Measurements from ENCODE around the gene TMEM30B. TPM values are rescaled to one million over a fixed set of nuclear protein-coding genes. Genes with fewer than 3 reads are reported as not detected.
"Not testable (repeated sequence)": the region's sequence is repeated elsewhere in the genome, so short reads cannot be mapped to it uniquely, and the experiment has no call there.

TMEM30B gene
- total RNA-seq, 1 donor: 5.8 TPM

- Histone ChIP-seq H3K4me1 (ENCODE audit: insufficient read depth, low read length) (no peaks in the 10 kb centered on the region), H3K4me3 (ENCODE audit: low read length) (no peak overlapping the region), H3K9me3 (ENCODE audit: low read depth, low read length) (peaks cover 13% of the 10 kb centered on the region), H3K27me3 (ENCODE audit: insufficient read depth, low read length) (no peaks in the 10 kb centered on the region)
Observed at GRCh38 chr14:61244009-61244408, 37.1 kb downstream of the TMEM30B start.

DNA sequence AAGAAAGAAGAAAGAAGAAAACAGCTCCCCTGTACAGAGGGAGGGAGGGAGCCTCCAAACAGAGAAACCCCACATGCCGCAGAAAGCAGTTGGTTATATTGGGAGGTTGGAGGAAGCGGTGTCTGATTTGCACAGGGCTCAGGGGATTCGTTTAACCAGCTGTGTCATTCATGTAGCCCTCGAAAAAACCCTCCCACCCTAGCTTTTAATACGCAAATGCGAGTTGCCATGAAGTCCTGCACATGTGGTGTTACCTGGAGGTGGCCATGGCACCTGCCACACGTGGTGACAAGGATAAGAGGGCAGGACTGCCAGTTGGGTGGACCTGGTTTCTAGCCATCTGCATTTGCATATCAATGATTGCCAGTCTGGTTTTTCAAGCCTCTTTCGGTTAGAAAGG lies 40.9 kb downstream of the TMEM30B start:
- no peaks in the 10 kb centered on the region for H3K4me1 ChIP-seq (ENCODE audit: insufficient read depth, low read length)
- no peak overlapping the region for H3K4me3 ChIP-seq (ENCODE audit: low read length)
- H3K9me3 ChIP-seq (ENCODE audit: low read depth, low read length): peaks cover 13% of the 10 kb centered on the region
- H3K27me3 ChIP-seq (ENCODE audit: insufficient read depth, low read length): no peaks in the 10 kb centered on the region

- H3K9me3 ChIP-seq (ENCODE audit: low read depth, low read length): peaks cover 13% of the 10 kb centered on the region
- H3K4me3 ChIP-seq (ENCODE audit: low read length); H3K4me1 ChIP-seq (ENCODE audit: insufficient read depth, low read length); H3K27me3 ChIP-seq (ENCODE audit: insufficient read depth, low read length): not testable (repeated sequence)
Observed at GRCh38 chr14:61239285-61239684, 41.9 kb downstream of the TMEM30B start.

DNA sequence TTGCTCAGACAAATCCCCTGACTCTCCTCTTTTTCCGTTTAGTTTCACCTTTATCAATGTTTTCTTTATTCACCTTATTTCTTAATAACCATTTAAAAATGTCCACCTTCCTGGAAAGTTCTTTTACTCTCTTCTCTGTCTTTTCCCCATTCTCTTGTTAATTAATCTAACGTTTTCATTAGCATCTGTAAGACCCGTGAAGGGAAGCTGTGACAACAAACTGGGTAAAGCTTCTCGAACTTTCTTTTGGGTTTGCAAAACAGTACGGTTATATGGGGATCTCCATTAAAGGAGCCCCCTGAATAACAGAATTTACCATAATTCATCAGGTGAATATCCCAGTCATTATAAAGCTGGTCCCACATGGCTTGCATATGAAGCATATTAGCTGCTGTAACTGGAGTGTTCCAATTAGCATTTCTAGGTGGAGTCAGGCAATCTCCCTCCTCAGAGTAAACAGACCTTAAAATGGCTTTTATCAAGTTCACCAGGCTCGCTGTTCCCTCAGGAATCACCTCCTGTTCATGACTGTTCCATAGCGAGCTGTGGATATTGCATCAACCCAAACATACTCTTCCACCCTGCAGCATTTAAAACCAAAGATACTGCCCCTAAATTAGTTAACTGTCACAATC lies 42.4 kb downstream of the TMEM30B start:
- H3K4me3 ChIP-seq (ENCODE audit: low read length): no peak overlapping the region
- H3K9me3 ChIP-seq (ENCODE audit: low read depth, low read length): peaks cover 13% of the 10 kb centered on the region
- no peaks in the 10 kb centered on the region for H3K27me3 ChIP-seq (ENCODE audit: insufficient read depth, low read length)
- no peaks in the 10 kb centered on the region for H3K4me1 ChIP-seq (ENCODE audit: insufficient read depth, low read length)

- H3K4me1 ChIP-seq (ENCODE audit: insufficient read depth, low read length): no peaks in the 10 kb centered on the region
- no peaks in the 10 kb centered on the region for H3K9me3 ChIP-seq (ENCODE audit: low read depth, low read length)
- no peak overlapping the region for H3K4me3 ChIP-seq (ENCODE audit: low read length)
- peaks cover 4% of the 10 kb centered on the region for H3K27me3 ChIP-seq (ENCODE audit: insufficient read depth, low read length)
Observed at GRCh38 chr14:61234215-61234916, 46.8 kb downstream of the TMEM30B start.

- no peaks in the 10 kb centered on the region for H3K4me1 ChIP-seq (ENCODE audit: insufficient read depth, low read length)
- no peaks in the 10 kb centered on the region for H3K9me3 ChIP-seq (ENCODE audit: low read depth, low read length)
- peaks cover 4% of the 10 kb centered on the region for H3K27me3 ChIP-seq (ENCODE audit: insufficient read depth, low read length)
- no peak overlapping the region for H3K4me3 ChIP-seq (ENCODE audit: low read length)
Observed at GRCh38 chr14:61233436-61233956, 47.6 kb downstream of the TMEM30B start.

- Histone ChIP-seq H3K4me3 (ENCODE audit: low read length) (no peak overlapping the region), H3K9me3 (ENCODE audit: low read depth, low read length) (no peaks in the 10 kb centered on the region), H3K27me3 (ENCODE audit: insufficient read depth, low read length) (peaks cover 4% of the 10 kb centered on the region), H3K4me1 (ENCODE audit: insufficient read depth, low read length) (no peaks in the 10 kb centered on the region)
Observed at GRCh38 chr14:61231810-61232209, 49.3 kb downstream of the TMEM30B start.

GRCh38 chr14:61229981-61230380 lies 51.2 kb downstream of the TMEM30B start:
- Histone ChIP-seq H3K4me1 (ENCODE audit: insufficient read depth, low read length) (no peaks in the 10 kb centered on the region), H3K27me3 (ENCODE audit: insufficient read depth, low read length) (peaks cover 4% of the 10 kb centered on the region), H3K4me3 (ENCODE audit: low read length) (no peak overlapping the region), H3K9me3 (ENCODE audit: low read depth, low read length) (no peaks in the 10 kb centered on the region)

- no peaks in the 10 kb centered on the region for H3K4me1 ChIP-seq (ENCODE audit: insufficient read depth, low read length)
Observed at GRCh38 chr14:61229475-61229888, 51.7 kb downstream of the TMEM30B start.

GRCh38 chr14:61227884-61228591 lies 53.1 kb downstream of the TMEM30B start:
- Histone ChIP-seq H3K4me3 (ENCODE audit: low read length) (no peak overlapping the region), H3K9me3 (ENCODE audit: low read depth, low read length) (no peaks in the 10 kb centered on the region), H3K27me3 (ENCODE audit: insufficient read depth, low read length) (peaks cover 9% of the 10 kb centered on the region), H3K4me1 (ENCODE audit: insufficient read depth, low read length) (no peaks in the 10 kb centered on the region)

More at GRCh38 chr14:61229475-61229888, 51.7 kb downstream of the TMEM30B start:
- no peaks in the 10 kb centered on the region for H3K9me3 ChIP-seq (ENCODE audit: low read depth, low read length)
- H3K4me3 ChIP-seq (ENCODE audit: low read length): no peak overlapping the region
- peaks cover 4% of the 10 kb centered on the region for H3K27me3 ChIP-seq (ENCODE audit: insufficient read depth, low read length)

Other genes starting within 250 kb of the TMEM30B start
- 226 TPM for gene PRKCH, start 40.2 kb upstream of the TMEM30B start, total RNA-seq

Measured in mononuclear cell (primary cell).